GM21360 (cell line): ENCODE data around the gene GPRC6A.

Experiments
- ATAC-seq: cut with Tn5 transposase; IDR thresholded peaks from one replicate; pipeline ENCODE4 v1.9.1; 2021; ENCODE audit warnings: mild to moderate bottlenecking, moderate library complexity; ENCODE audit not compliant: unreplicated experiment

The GPRC6A gene

DNA sequence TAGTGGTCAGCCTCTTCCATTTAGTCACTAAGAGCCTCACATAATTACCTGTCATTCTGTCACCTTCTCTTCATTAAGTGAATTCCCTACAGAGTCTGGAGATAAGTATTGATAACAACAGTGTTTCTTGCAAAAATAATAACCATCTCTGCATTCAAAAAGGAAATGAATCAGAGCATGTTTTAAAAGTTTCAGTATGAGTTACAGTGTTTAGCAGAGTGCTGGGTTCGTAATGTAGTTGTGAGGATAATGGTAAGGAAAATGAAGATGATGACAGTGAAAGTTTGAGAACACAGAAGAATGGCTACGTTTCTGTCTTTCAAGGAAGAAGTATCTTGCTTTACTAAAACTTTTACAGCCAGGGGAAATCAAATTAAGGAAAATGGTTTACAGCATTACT is 31.3 kb downstream of the GPRC6A start:
- ATAC-seq = peak; percentile 50

DNA sequence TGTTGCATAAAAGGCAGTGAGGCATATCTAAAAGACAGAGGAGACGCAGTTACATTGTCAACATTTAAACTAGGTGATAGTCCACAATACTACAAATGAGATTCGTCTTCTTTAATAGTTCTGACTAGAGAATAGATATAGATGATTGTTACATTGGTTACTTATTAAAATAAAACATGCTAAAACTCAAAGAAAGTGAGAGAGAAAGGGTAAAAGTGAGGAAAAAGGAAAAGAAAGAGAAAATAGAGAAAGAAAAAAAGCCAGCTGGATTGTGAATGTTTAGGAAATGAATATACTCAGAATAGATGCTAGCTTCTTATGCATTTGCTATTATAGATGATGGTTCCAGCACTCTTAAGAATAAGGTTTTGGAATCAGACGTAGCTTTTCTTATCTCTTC is 35.7 kb downstream of the GPRC6A start:
- ATAC-seq = no peak

GRCh38 chr6:116783852-116784251 is 45.0 kb downstream of the GPRC6A start:
- ATAC-seq = no peak

DNA sequence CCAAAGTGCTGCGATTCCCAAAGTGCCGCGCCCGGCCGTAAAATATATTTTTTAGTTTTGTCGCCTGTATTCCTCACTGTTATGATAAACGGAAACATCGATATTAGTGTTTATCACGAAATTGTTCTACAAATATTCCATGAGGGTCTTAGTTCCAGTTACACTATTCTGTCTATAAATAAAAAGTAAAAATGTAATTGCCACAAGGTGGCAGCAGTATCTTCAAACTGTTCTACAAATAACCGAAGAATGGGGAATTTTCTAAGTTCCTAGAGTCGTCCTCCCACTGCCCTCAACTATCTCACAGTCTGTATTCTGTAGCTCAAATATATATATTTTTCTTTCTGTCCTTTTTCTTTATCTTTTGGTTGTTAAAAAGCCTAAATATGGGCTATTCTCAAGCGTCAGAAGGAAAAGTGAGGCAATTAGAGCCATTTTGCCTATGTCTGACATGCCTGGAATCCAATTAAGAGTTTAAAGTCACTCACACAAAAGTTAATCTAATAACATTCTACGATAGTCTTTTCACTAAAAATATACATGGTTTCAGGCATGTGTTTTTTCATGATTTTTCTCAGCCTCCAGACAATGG is 49.2 kb downstream of the GPRC6A start:
- ATAC-seq = no peak

DNA sequence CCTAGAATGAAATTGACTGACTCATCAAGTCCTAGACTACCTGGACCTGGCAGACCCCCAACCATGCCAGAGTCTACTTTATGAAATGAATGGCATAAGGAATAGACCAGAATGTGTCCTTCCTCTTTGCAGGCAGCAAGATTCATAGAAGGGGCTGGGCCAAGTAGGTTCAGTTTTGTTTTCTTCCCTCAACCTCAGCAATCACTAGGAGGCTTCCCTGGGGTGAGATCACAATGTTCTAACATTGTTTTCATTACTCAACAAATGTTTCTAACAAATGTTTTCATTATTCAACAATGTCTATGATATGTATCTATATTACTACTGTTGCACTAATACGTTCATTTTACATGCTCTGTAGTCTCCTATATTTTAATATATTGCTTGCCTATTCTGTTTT is 55.0 kb downstream of the GPRC6A start:
- no peak for ATAC-seq

GRCh38 chr6:116772450-116772849 is 56.4 kb downstream of the GPRC6A start:
- ATAC-seq = no peak

DNA sequence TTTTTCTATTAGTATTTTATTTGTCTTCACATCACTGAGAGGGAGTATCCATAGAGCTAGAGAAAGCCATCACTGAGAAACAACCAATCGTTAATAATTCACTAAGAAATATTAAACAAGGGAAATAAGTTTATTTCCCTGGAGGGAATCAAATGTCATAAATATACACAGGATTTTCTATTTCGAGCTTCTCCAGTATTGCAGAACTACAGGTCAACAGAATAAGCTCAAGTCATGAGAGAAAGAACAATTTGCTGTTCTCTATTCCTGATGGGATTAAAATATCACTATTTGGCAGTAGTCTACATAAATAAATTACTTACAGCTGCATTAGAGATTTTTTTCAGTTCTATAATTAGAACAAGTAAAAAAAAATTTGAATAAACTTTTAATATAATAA is 61.2 kb downstream of the GPRC6A start:
- no peak for ATAC-seq

DNA sequence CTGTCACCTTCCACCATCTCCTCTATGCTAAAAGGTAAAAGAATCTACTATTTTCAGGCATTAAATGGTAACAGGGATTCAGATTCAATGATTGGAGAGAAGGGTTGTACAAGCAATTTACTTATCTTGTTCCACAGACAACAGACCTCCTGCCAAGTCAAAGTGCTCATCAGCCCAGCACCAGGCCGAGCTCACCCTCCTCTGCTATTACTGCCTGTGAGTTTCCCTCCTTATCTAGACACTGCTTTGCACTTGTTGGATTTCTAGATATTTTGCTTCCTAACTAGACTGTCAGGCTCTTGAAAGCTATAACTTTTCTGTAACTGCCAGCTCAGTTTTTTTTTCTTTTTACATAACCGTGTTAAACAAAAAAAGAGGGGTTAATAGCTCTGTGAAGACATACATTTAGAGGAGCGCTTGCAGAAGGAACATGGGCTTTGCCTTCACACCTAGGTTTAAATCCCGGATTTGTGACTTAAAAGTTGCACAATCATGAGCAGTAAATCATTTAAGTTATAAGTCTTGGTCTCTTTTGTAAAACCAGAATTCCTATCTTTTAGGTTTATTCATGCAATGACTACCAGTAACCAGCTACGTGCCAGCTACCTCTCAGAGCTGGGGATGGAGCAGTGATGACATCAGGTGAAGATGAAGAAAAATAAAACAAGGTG is 62.2 kb downstream of the GPRC6A start:
- ATAC-seq = no peak

DNA sequence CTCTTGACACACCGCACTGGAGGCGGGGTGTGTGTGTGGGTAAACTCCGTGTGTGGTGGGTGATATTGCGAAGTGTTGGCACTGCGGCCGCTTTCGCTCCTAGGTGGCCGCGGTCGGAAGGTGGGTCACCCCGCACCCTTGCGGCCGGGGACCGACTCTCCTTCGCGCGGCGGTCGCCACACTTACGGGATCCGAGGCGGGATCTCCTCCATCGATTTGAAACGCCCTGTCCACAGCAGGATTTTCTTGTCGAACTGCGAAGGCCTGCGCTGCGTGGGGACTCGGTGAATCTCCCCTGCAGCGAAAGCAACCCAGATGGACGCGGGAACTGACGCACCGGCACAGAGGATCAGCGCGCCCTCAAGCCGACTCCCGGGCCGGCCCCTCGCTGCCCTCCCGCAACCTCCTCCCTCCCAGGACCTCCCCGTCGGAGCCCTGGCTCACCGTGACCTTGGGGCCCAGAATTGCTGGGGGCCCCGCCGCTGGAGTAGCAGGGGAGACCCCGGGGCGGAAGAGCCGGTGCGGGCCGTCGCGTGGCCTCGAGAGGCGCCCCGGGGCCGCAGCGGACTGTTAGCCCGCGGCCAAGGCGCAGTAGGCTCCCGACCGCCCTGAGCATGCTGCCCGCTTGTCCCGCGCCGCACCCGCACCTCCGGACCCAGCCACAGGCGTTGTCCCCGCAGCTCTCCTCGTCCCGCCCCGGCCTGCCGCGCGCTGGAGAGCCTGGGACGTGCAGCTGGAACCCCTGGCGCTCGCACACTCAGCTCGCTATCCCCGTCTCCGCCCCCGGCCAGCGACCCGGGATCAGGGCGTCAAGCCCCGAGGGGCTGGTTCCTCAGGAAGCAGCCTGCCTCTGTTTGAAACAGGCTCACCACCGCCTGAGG is 63.7 kb downstream of the GPRC6A start, which contains the start of gene FAM162B:
Gene FAM162B (minus strand): TSS at position 759 of the 881 bp plus-strand sequence. CDS start 143 bp downstream, at position 616.
- no peak for ATAC-seq

DNA sequence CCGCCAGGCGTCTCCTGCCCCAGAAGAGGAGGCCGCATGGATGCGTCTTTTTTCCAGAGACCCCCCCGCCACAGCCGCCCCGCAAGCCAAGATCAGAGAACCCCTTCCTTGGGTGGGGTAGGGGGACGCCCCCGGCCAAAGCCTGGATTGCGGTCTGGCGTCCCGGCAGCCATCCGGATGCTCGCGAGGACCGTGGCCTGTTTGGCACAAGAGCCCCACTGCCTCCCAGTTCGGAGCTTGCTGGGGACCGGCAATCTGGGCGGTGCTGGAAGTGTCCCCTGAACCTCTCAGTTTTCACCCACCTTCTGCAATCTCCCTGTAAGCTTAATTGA is 64.3 kb downstream of the GPRC6A start:
- ATAC-seq = no peak

- no peak for ATAC-seq
Measured at GRCh38 chr6:116763906-116764628, 64.8 kb downstream of the GPRC6A start.

GRCh38 chr6:116763048-116763447 is 65.8 kb downstream of the GPRC6A start:
- no peak for ATAC-seq

GRCh38 chr6:116762235-116762634 is 66.6 kb downstream of the GPRC6A start:
- ATAC-seq = no peak

GRCh38 chr6:116761779-116762178 is 67.1 kb downstream of the GPRC6A start:
- no peak for ATAC-seq

DNA sequence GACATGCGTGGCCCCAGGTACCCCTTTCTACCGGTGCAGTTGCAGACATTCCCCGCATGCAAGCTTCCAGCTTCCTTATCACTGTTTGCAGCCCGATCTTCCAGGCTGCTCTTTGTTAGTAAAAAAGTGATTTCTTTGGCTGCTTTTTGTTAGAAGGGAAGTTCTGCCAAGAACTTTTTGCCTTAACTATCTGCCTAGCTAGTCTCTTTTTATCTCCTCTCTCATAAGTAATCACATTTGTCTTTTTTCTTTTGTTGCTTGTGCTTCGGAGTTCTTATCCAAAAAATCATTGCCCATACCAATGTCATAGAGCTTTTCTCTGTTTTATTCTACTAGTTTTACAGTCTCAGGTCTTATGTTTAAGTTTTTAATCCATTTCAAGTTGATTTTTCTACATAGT is 83.7 kb downstream of the GPRC6A start:
- no peak for ATAC-seq
